ENCODE results near the gene PKHD1. TPM values are rescaled to one million over a fixed set of nuclear protein-coding genes. Genes with fewer than 3 reads are reported as not detected.

PKHD1 gene
- total RNA-seq, 1 donor from 2014 or later = 0.49 TPM

GRCh38 chr6:51640021-51640420 lies 447.4 kb downstream of the PKHD1 start:
- DNase-seq (ENCODE audit: extremely low spot score in 2 of 2) = no peak
- intact Hi-C loops (cut with DNase I) = no loop called here

GRCh38 chr6:51633424-51633823 lies 454.0 kb downstream of the PKHD1 start:
- H3K27ac ChIP-seq = no peak overlapping the region
- no peaks in the 10 kb centered on the region for H3K9me3 ChIP-seq
- H3K27me3 ChIP-seq = no peaks in the 10 kb centered on the region
- H3K4me1 ChIP-seq = no peaks in the 10 kb centered on the region
- H3K4me3 ChIP-seq = no peak overlapping the region
- TF ChIP-seq POLR2AphosphoS5 (IDR thresholded peaks at IDR 0.05; ENCODE audit: insufficient read depth in 1 of 2, low read depth in 1 of 2) = no peak
- TF ChIP-seq POLR2A (IDR thresholded peaks at IDR 0.05) = no peak
- no peak for TF ChIP-seq CTCF (IDR thresholded peaks at IDR 0.05)
- intact Hi-C loops (cut with DNase I) = no loop called here
- DNase-seq (ENCODE audit: extremely low spot score in 2 of 2) = no peak
- no peaks in the 10 kb centered on the region for H3K36me3 ChIP-seq

More at GRCh38 chr6:51640021-51640420, 447.4 kb downstream of the PKHD1 start:
- no peak overlapping the region for H3K27ac ChIP-seq
- H3K4me3 ChIP-seq = no peak overlapping the region
- no peaks in the 10 kb centered on the region for H3K36me3 ChIP-seq
- TF ChIP-seq POLR2A (IDR thresholded peaks at IDR 0.05) (no peak), CTCF (IDR thresholded peaks at IDR 0.05) (no peak), POLR2AphosphoS5 (IDR thresholded peaks at IDR 0.05; ENCODE audit: insufficient read depth in 1 of 2, low read depth in 1 of 2) (no peak)
- no peaks in the 10 kb centered on the region for H3K9me3 ChIP-seq
- no peaks in the 10 kb centered on the region for H3K4me1 ChIP-seq
- no peaks in the 10 kb centered on the region for H3K27me3 ChIP-seq

- DNase-seq (ENCODE audit: extremely low spot score in 2 of 2) = no peak
- H3K4me3 ChIP-seq = no peak overlapping the region
- no peaks in the 10 kb centered on the region for H3K4me1 ChIP-seq
- TF ChIP-seq POLR2A (IDR thresholded peaks at IDR 0.05) (no peak), CTCF (IDR thresholded peaks at IDR 0.05) (no peak), POLR2AphosphoS5 (IDR thresholded peaks at IDR 0.05; ENCODE audit: insufficient read depth in 1 of 2, low read depth in 1 of 2) (no peak)
- no peaks in the 10 kb centered on the region for H3K9me3 ChIP-seq
- no peaks in the 10 kb centered on the region for H3K36me3 ChIP-seq
- no peaks in the 10 kb centered on the region for H3K27me3 ChIP-seq
- intact Hi-C loops (cut with DNase I) = no loop called here
- no peak overlapping the region for H3K27ac ChIP-seq
These were observed 457.4 kb downstream of the PKHD1 start for GRCh38 chr6:51630011-51630410.

- intact Hi-C loops (cut with DNase I) = no loop called here
- TF ChIP-seq POLR2A (IDR thresholded peaks at IDR 0.05) = no peak
- no peak for TF ChIP-seq CTCF (IDR thresholded peaks at IDR 0.05)
- TF ChIP-seq POLR2AphosphoS5 (IDR thresholded peaks at IDR 0.05; ENCODE audit: insufficient read depth in 1 of 2, low read depth in 1 of 2) = no peak
- DNase-seq (ENCODE audit: extremely low spot score in 2 of 2) = no peak
- no peaks in the 10 kb centered on the region for H3K27me3 ChIP-seq
- H3K36me3 ChIP-seq = no peaks in the 10 kb centered on the region
- H3K4me1 ChIP-seq = no peaks in the 10 kb centered on the region
- H3K9me3 ChIP-seq = no peaks in the 10 kb centered on the region
- no peak overlapping the region for H3K27ac ChIP-seq
- no peak overlapping the region for H3K4me3 ChIP-seq
These were observed 461.0 kb downstream of the PKHD1 start for GRCh38 chr6:51626391-51626790.

- Histone ChIP-seq H3K4me1 (no peaks in the 10 kb centered on the region), H3K36me3 (no peaks in the 10 kb centered on the region), H3K4me3 (no peak overlapping the region), H3K27ac (no peak overlapping the region), H3K27me3 (no peaks in the 10 kb centered on the region), H3K9me3 (no peaks in the 10 kb centered on the region)
- TF ChIP-seq CTCF (IDR thresholded peaks at IDR 0.05) (no peak), POLR2A (IDR thresholded peaks at IDR 0.05) (no peak), POLR2AphosphoS5 (IDR thresholded peaks at IDR 0.05; ENCODE audit: insufficient read depth in 1 of 2, low read depth in 1 of 2) (no peak)
- DNase-seq (ENCODE audit: extremely low spot score in 2 of 2) = no peak
- intact Hi-C loops (cut with DNase I) = no loop called here
These were observed 461.8 kb downstream of the PKHD1 start for GRCh38 chr6:51625566-51625965.
